Activated CD4-positive, alpha-beta memory T cell treated with anti-CD3 and anti-CD28 coated beads, Interleukin-2, amount 10 ng/mL, durations not matched to agents 7 days and 5 days (primary cell): ENCODE data around the gene EVC. TPM values are rescaled to one million over a fixed set of nuclear protein-coding genes. Genes with fewer than 3 reads are reported as not detected.
A peak's percentile ranks its signal among the peaks of the same experiment; 100 is the strongest.

ENCODE experiments used
- CTCF ChIA-PET: fragments of 350-600 bp; sonication (Branson Sonifier 250); formaldehyde crosslinking; loops from one replicate; lab custom pipeline; 2021; ENCODE audit warnings: antibody characterized with exemption, inconsistent platforms; lab: Charles Lee
- POLR2A ChIA-PET: fragments of 350-600 bp; sonication (Branson Sonifier 250); formaldehyde crosslinking; loops from one replicate; lab custom pipeline; 2021; ENCODE audit warnings: antibody characterized with exemption; lab: Charles Lee
- DNase-seq: peaks from one replicate; pipeline ENCODE4 v3.0.0-alpha.2; 2020
- H3K27ac Mint-ChIP-seq: one replicate; pipeline ENCODE4 v1.8.0; 2021; ENCODE audit warnings: mild to moderate bottlenecking, mixed read lengths
- H3K27me3 Mint-ChIP-seq: one replicate; pipeline ENCODE4 v1.8.0; 2021; ENCODE audit warnings: mixed read lengths
- H3K36me3 Mint-ChIP-seq: one replicate; pipeline ENCODE4 v1.8.0; 2021; ENCODE audit warnings: low read depth, mixed read lengths
- H3K4me1 Mint-ChIP-seq: one replicate; pipeline ENCODE4 v1.8.0; 2021; ENCODE audit warnings: mixed read lengths
- H3K4me3 Mint-ChIP-seq: one replicate; pipeline ENCODE4 v1.8.0; 2021; ENCODE audit warnings: mild to moderate bottlenecking, mixed read lengths
- H3K9me3 Mint-ChIP-seq: one replicate; pipeline ENCODE4 v1.8.0; 2021; ENCODE audit warnings: mixed read lengths
- total RNA-seq, 2 experiments: library from RNA; stranded (reverse); gene quantifications; one replicate each; pipeline ENCODE4 v1.2.3, GENCODE V29; 2021

EVC gene
- total RNA-seq, 2 experiments from 2014 or later = 3.2 to 4.7 TPM

GRCh38 chr4:5749568-5749967 is 38.6 kb downstream of the EVC start:
- no peaks in the 10 kb centered on the region for H3K9me3 Mint-ChIP-seq
- no peaks in the 10 kb centered on the region for H3K4me1 Mint-ChIP-seq
- no peaks in the 10 kb centered on the region for H3K36me3 Mint-ChIP-seq
- H3K27me3 Mint-ChIP-seq = no peaks in the 10 kb centered on the region
- CTCF ChIA-PET = no interaction called here
- POLR2A ChIA-PET = no interaction called here
- DNase-seq = no peak
- no peak overlapping the region for H3K4me3 Mint-ChIP-seq
- no peak overlapping the region for H3K27ac Mint-ChIP-seq

GRCh38 chr4:5750052-5750945 is 39.3 kb downstream of the EVC start:
- H3K9me3 Mint-ChIP-seq = no peaks in the 10 kb centered on the region
- no peak overlapping the region for H3K27ac Mint-ChIP-seq
- no peak overlapping the region for H3K4me3 Mint-ChIP-seq
- ChIA-PET POLR2A (no interaction called here), CTCF (no interaction called here)
- no peaks in the 10 kb centered on the region for H3K4me1 Mint-ChIP-seq
- no peaks in the 10 kb centered on the region for H3K27me3 Mint-ChIP-seq
- no peaks in the 10 kb centered on the region for H3K36me3 Mint-ChIP-seq
- DNase-seq = no peak

- Mint-ChIP-seq H3K9me3 (no peaks in the 10 kb centered on the region), H3K36me3 (no peaks in the 10 kb centered on the region), H3K4me1 (no peaks in the 10 kb centered on the region), H3K27me3 (no peaks in the 10 kb centered on the region), H3K4me3 (no peak overlapping the region), H3K27ac (no peak overlapping the region)
- CTCF ChIA-PET = no interaction called here
- POLR2A ChIA-PET = no interaction called here
- no peak for DNase-seq
Observed at GRCh38 chr4:5750946-5751665, 40.1 kb downstream of the EVC start.

- Mint-ChIP-seq H3K36me3 (no peaks in the 10 kb centered on the region), H3K4me3 (no peak overlapping the region), H3K9me3 (no peaks in the 10 kb centered on the region), H3K4me1 (no peaks in the 10 kb centered on the region), H3K27ac (no peak overlapping the region), H3K27me3 (no peaks in the 10 kb centered on the region)
- ChIA-PET POLR2A (no interaction called here), CTCF (no interaction called here)
- no peak for DNase-seq
Observed at GRCh38 chr4:5751666-5752375, 40.8 kb downstream of the EVC start.

GRCh38 chr4:5752376-5753184 is 41.6 kb downstream of the EVC start:
- no peaks in the 10 kb centered on the region for H3K9me3 Mint-ChIP-seq
- no peaks in the 10 kb centered on the region for H3K27me3 Mint-ChIP-seq
- no peak overlapping the region for H3K4me3 Mint-ChIP-seq
- no peaks in the 10 kb centered on the region for H3K4me1 Mint-ChIP-seq
- H3K27ac Mint-ChIP-seq = no peak overlapping the region
- H3K36me3 Mint-ChIP-seq = no peaks in the 10 kb centered on the region
- no peak for DNase-seq
- POLR2A ChIA-PET = no interaction called here
- CTCF ChIA-PET = no interaction called here

GRCh38 chr4:5753366-5753765 is 42.4 kb downstream of the EVC start:
- Mint-ChIP-seq H3K27ac (no peak overlapping the region), H3K4me3 (no peak overlapping the region), H3K27me3 (no peaks in the 10 kb centered on the region), H3K9me3 (no peaks in the 10 kb centered on the region), H3K36me3 (no peaks in the 10 kb centered on the region), H3K4me1 (peaks cover 6% of the 10 kb centered on the region)
- DNase-seq = no peak
- CTCF ChIA-PET = no interaction called here
- POLR2A ChIA-PET = no interaction called here

GRCh38 chr4:5753766-5754528 is 42.9 kb downstream of the EVC start:
- no peaks in the 10 kb centered on the region for H3K27me3 Mint-ChIP-seq
- CTCF ChIA-PET = no interaction called here
- no peak overlapping the region for H3K27ac Mint-ChIP-seq

GRCh38 chr4:5754529-5754881 is 43.5 kb downstream of the EVC start:
- Mint-ChIP-seq H3K27ac (no peak overlapping the region), H3K27me3 (no peaks in the 10 kb centered on the region), H3K36me3 (no peaks in the 10 kb centered on the region), H3K4me3 (no peak overlapping the region), H3K9me3 (no peaks in the 10 kb centered on the region), H3K4me1 (peaks cover 14% of the 10 kb centered on the region)
- ChIA-PET CTCF (no interaction called here), POLR2A (no interaction called here)
- DNase-seq = no peak

More at GRCh38 chr4:5753766-5754528, 42.9 kb downstream of the EVC start:
- POLR2A ChIA-PET = no interaction called here
- Mint-ChIP-seq H3K9me3 (no peaks in the 10 kb centered on the region), H3K4me3 (no peak overlapping the region), H3K4me1 (peaks cover 11% of the 10 kb centered on the region), H3K36me3 (no peaks in the 10 kb centered on the region)
- DNase-seq = no peak

GRCh38 chr4:5755161-5755560 is 44.2 kb downstream of the EVC start:
- DNase-seq = no peak
- no peaks in the 10 kb centered on the region for H3K36me3 Mint-ChIP-seq
- no peaks in the 10 kb centered on the region for H3K27me3 Mint-ChIP-seq
- ChIA-PET CTCF (no interaction called here), POLR2A (no interaction called here)
- H3K27ac Mint-ChIP-seq = no peak overlapping the region
- no peak overlapping the region for H3K4me3 Mint-ChIP-seq
- H3K9me3 Mint-ChIP-seq = no peaks in the 10 kb centered on the region
- H3K4me1 Mint-ChIP-seq = peaks cover 14% of the 10 kb centered on the region

- CTCF ChIA-PET = no interaction called here
Observed at GRCh38 chr4:5755679-5756078, 44.7 kb downstream of the EVC start.

GRCh38 chr4:5756271-5756670 is 45.3 kb downstream of the EVC start:
- no peaks in the 10 kb centered on the region for H3K27me3 Mint-ChIP-seq
- H3K9me3 Mint-ChIP-seq = no peaks in the 10 kb centered on the region
- H3K4me3 Mint-ChIP-seq = no peak overlapping the region
- CTCF ChIA-PET = no interaction called here
- POLR2A ChIA-PET = no interaction called here
- no peaks in the 10 kb centered on the region for H3K36me3 Mint-ChIP-seq
- no peak overlapping the region for H3K27ac Mint-ChIP-seq
- DNase-seq = no peak
- H3K4me1 Mint-ChIP-seq = peaks cover 14% of the 10 kb centered on the region

More at GRCh38 chr4:5755679-5756078, 44.7 kb downstream of the EVC start:
- H3K4me1 Mint-ChIP-seq = peaks cover 14% of the 10 kb centered on the region
- no peaks in the 10 kb centered on the region for H3K36me3 Mint-ChIP-seq
- no peak for DNase-seq
- H3K4me3 Mint-ChIP-seq = no peak overlapping the region
- POLR2A ChIA-PET = no interaction called here
- H3K9me3 Mint-ChIP-seq = no peaks in the 10 kb centered on the region
- no peak overlapping the region for H3K27ac Mint-ChIP-seq
- H3K27me3 Mint-ChIP-seq = no peaks in the 10 kb centered on the region

- ChIA-PET CTCF (no interaction called here), POLR2A (no interaction called here)
- H3K27ac Mint-ChIP-seq = no peak overlapping the region
- no peak overlapping the region for H3K4me3 Mint-ChIP-seq
- H3K36me3 Mint-ChIP-seq = no peaks in the 10 kb centered on the region
- H3K27me3 Mint-ChIP-seq = no peaks in the 10 kb centered on the region
- peaks cover 14% of the 10 kb centered on the region for H3K4me1 Mint-ChIP-seq
- H3K9me3 Mint-ChIP-seq = no peaks in the 10 kb centered on the region
- DNase-seq = peak; percentile 11
Observed at GRCh38 chr4:5757091-5757490, 46.1 kb downstream of the EVC start.
